ENCODE data around the gene MCRS1.
"Not testable (repeated sequence)": the region's sequence is repeated elsewhere in the genome, so short reads cannot be mapped to it uniquely, and the experiment has no call there.

Gene MCRS1

DNA sequence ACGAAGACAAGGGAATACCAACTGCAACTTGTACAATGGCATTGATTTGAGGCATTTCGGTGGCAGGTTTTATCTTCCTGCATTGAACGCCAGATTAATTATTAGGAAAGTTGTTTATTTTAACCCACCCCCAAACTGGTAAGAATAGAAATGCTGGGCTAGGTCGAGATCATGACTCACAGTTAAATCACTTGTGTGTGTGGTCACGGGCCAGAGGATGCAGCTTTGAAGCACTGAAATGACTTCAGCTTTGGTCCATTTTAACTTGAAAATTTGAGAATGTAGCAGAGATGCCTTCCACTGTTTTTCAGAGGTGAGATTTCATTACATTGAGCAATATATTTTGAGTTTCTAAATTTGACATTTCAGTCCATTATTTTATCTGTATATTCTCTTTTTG is 52.7 kb downstream of the MCRS1 start:
- DNase-seq (ENCODE audit: low spot score) = no peak
- TF ChIP-seq CTCF (IDR thresholded peaks at IDR 0.05; ENCODE audit: borderline replicate concordance, control extremely low read depth, extremely low read depth, insufficient read depth, missing control alignments) = no peak
- in situ Hi-C loops (cut with MboI; ENCODE audit: low sequenced_read_pairs, unreplicated experiment) = no loop called here

- in situ Hi-C loops (cut with MboI; ENCODE audit: low sequenced_read_pairs, unreplicated experiment) = no loop called here
- TF ChIP-seq CTCF (IDR thresholded peaks at IDR 0.05; ENCODE audit: borderline replicate concordance, control extremely low read depth, extremely low read depth, insufficient read depth, missing control alignments) = no peak
- DNase-seq (ENCODE audit: low spot score) = no peak
Measured at GRCh38 chr12:49512546-49512945, 55.4 kb downstream of the MCRS1 start.

GRCh38 chr12:49511410-49511809 is 56.5 kb downstream of the MCRS1 start:
- no peak for DNase-seq (ENCODE audit: low spot score)
- no peak for TF ChIP-seq CTCF (IDR thresholded peaks at IDR 0.05; ENCODE audit: borderline replicate concordance, control extremely low read depth, extremely low read depth, insufficient read depth, missing control alignments)
- in situ Hi-C loops (cut with MboI; ENCODE audit: low sequenced_read_pairs, unreplicated experiment) = no loop called here

GRCh38 chr12:49509681-49510080 is 58.3 kb downstream of the MCRS1 start:
- not testable (repeated sequence) for DNase-seq (ENCODE audit: low spot score)
- in situ Hi-C loops (cut with MboI; ENCODE audit: low sequenced_read_pairs, unreplicated experiment) = loop anchor here (5.0 kb wide), 1 partner anchor 147 kb away; no protein-coding TSS in a partner anchor

All from GM13976 (cell line).